Measurements from ENCODE around the gene DAB2. TPM values are rescaled to one million over a fixed set of nuclear protein-coding genes. Genes with fewer than 3 reads are reported as not detected.

The DAB2 gene
- total RNA-seq, 2 donors from 2014 or later: 43.7 to 46.4 TPM

DNA sequence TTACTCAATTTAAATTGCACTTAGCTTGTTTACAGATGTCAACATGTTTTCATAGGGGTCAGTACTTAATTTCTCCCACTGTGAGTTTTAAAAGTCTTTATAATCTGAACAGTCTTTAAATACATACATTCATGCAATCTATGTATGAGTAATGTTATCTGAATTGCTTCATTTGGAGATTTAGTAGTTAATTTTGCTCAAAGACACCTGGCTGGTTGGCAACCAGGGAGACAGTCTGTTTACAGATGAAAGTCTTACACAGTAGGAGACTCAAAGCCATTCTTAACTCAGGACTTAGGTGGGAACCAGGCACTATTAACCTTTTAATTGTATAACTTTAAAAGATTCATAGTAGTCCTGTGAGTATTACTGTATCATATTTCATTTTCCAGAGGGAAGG is 29.3 kb downstream of the DAB2 start:
- H3K27me3 ChIP-seq: no peaks in the 10 kb centered on the region
- TF ChIP-seq, protein P1, sequence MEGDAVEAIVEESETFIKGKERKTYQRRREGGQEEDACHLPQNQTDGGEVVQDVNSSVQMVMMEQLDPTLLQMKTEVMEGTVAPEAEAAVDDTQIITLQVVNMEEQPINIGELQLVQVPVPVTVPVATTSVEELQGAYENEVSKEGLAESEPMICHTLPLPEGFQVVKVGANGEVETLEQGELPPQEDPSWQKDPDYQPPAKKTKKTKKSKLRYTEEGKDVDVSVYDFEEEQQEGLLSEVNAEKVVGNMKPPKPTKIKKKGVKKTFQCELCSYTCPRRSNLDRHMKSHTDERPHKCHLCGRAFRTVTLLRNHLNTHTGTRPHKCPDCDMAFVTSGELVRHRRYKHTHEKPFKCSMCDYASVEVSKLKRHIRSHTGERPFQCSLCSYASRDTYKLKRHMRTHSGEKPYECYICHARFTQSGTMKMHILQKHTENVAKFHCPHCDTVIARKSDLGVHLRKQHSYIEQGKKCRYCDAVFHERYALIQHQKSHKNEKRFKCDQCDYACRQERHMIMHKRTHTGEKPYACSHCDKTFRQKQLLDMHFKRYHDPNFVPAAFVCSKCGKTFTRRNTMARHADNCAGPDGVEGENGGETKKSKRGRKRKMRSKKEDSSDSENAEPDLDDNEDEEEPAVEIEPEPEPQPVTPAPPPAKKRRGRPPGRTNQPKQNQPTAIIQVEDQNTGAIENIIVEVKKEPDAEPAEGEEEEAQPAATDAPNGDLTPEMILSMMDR (IDR thresholded peaks at IDR 0.05): no peak
- H3K4me3 ChIP-seq: no peak overlapping the region
- DNase-seq: no peak
- H3K9ac ChIP-seq (ENCODE audit: low read depth in 2 of 2, low read length in 2 of 2): no peak overlapping the region
- H3K27ac ChIP-seq: no peak overlapping the region
- no peaks in the 10 kb centered on the region for H3K4me1 ChIP-seq
- H3K36me3 ChIP-seq: peaks cover 4% of the 10 kb centered on the region
- intact Hi-C loops (cut with DNase I): no loop called here
- H3K9me3 ChIP-seq: no peaks in the 10 kb centered on the region

- no peaks in the 10 kb centered on the region for H3K27me3 ChIP-seq
- intact Hi-C loops (cut with DNase I): no loop called here
- no peaks in the 10 kb centered on the region for H3K4me1 ChIP-seq
- no peaks in the 10 kb centered on the region for H3K9me3 ChIP-seq
- TF ChIP-seq, protein P1 (IDR thresholded peaks at IDR 0.05): no peak
- no peak overlapping the region for H3K9ac ChIP-seq (ENCODE audit: low read depth in 2 of 2, low read length in 2 of 2)
- no peak for DNase-seq
- no peak overlapping the region for H3K4me3 ChIP-seq
- no peak overlapping the region for H3K27ac ChIP-seq
- H3K36me3 ChIP-seq: peaks cover 4% of the 10 kb centered on the region
Observed at GRCh38 chr5:39394946-39395345, 29.8 kb downstream of the DAB2 start.

DNA sequence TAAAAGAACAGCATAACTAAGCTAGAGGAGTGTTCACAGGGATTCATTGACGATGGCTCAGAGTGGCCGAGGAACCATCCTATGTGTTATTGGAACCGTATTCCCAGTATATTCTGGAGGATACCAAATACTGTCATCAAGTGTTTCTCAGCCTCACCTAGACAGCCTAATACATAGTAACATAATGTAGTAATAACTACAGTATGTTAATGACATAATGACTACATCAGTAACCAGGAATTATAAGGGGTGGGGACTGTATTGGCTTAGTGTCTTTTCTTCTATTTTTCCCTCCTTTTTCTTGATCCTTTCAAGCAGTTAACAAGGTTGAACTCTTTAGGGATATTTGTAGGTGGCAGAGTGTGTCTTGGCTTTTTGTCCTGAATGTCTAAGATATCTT is 33.8 kb downstream of the DAB2 start:
- no peaks in the 10 kb centered on the region for H3K27me3 ChIP-seq
- intact Hi-C loops (cut with DNase I): no loop called here
- DNase-seq: no peak
- peaks cover 4% of the 10 kb centered on the region for H3K36me3 ChIP-seq
- no peaks in the 10 kb centered on the region for H3K9me3 ChIP-seq
- no peaks in the 10 kb centered on the region for H3K4me1 ChIP-seq
- H3K27ac ChIP-seq: no peak overlapping the region
- no peak overlapping the region for H3K4me3 ChIP-seq
- TF ChIP-seq, protein P1 (IDR thresholded peaks at IDR 0.05): no peak
- H3K9ac ChIP-seq (ENCODE audit: low read depth in 2 of 2, low read length in 2 of 2): no peak overlapping the region

GRCh38 chr5:39387293-39387692 is 37.5 kb downstream of the DAB2 start:
- H3K36me3 ChIP-seq: peaks cover 8% of the 10 kb centered on the region

DNA sequence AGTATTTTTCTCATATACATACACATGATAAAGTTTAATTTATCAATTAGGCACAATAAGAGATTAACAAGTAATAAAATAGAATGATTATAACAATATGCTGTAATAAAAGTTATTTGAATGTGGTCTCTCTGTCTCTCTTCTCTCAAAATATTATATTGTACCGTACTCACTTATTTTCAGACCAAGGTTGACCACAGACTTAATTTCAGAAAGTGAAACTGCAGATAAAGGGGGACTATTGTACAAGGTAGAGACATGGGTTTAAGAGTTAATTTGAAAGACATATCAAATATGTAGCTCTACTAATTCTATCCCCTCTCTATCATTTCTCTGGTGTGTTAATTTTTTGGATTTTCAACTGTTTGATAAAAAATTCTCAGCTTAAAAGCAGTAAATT is 40.5 kb downstream of the DAB2 start:
- H3K9me3 ChIP-seq: no peaks in the 10 kb centered on the region
- no peaks in the 10 kb centered on the region for H3K4me1 ChIP-seq
- H3K4me3 ChIP-seq: no peak overlapping the region
- DNase-seq: no peak
- no peak overlapping the region for H3K9ac ChIP-seq (ENCODE audit: low read depth in 2 of 2, low read length in 2 of 2)
- TF ChIP-seq, protein P1 (IDR thresholded peaks at IDR 0.05): no peak
- H3K27me3 ChIP-seq: no peaks in the 10 kb centered on the region
- no peak overlapping the region for H3K27ac ChIP-seq
- peaks cover 4% of the 10 kb centered on the region for H3K36me3 ChIP-seq
- intact Hi-C loops (cut with DNase I): no loop called here

More at GRCh38 chr5:39387293-39387692, 37.5 kb downstream of the DAB2 start:
- Histone ChIP-seq H3K4me1 (no peaks in the 10 kb centered on the region), H3K9ac (ENCODE audit: low read depth in 2 of 2, low read length in 2 of 2) (no peak overlapping the region), H3K27me3 (no peaks in the 10 kb centered on the region), H3K9me3 (no peaks in the 10 kb centered on the region), H3K27ac (no peak overlapping the region), H3K4me3 (no peak overlapping the region)
- intact Hi-C loops (cut with DNase I): no loop called here
- no peak for DNase-seq
- TF ChIP-seq, protein P1 (IDR thresholded peaks at IDR 0.05): no peak

GRCh38 chr5:39381376-39381775 is 43.4 kb downstream of the DAB2 start:
- Histone ChIP-seq H3K36me3 (peaks cover 4% of the 10 kb centered on the region), H3K9ac (ENCODE audit: low read depth in 2 of 2, low read length in 2 of 2) (no peak overlapping the region), H3K27me3 (no peaks in the 10 kb centered on the region), H3K4me1 (no peaks in the 10 kb centered on the region), H3K4me3 (no peak overlapping the region), H3K27ac (no peak overlapping the region), H3K9me3 (no peaks in the 10 kb centered on the region)
- intact Hi-C loops (cut with DNase I): no loop called here
- TF ChIP-seq, protein P1 (IDR thresholded peaks at IDR 0.05): no peak
- DNase-seq: no peak
